A549 (cell line): ENCODE data around the gene ARHGAP12. TPM values are rescaled to one million over a fixed set of nuclear protein-coding genes. Genes with fewer than 3 reads are reported as not detected.
A peak's percentile ranks its signal among the peaks of the same experiment; 100 is the strongest.

ENCODE experiments used
- ATAC-seq, 2 experiments: fragments of 200-7000 bp in 1 of 2; fragments of >200 bp in 1 of 2; cut with Nextera tagmentation in 1 of 2; cut with Tn5 transposase in 1 of 2; 3 replicates each; pipeline versions ENCODE4 v1.8.0 to v1.9.1; 2018 to 2020; ENCODE audit warnings: mild to moderate bottlenecking in 1 of 2, moderate library complexity in 1 of 2
- CTCF ChIA-PET: fragments of 300-600 bp; sonication (Branson Sonifier 250); formaldehyde crosslinking; extraction: SDS; loops from one replicate; lab custom pipeline; 2021; ENCODE audit warnings: antibody characterized with exemption, inconsistent platforms; lab: Yijun Ruan, JAX
- POLR2A ChIA-PET: fragments of 350-600 bp; formaldehyde crosslinking; extraction: SDS; loops from one replicate; lab custom pipeline; 2021; ENCODE audit warnings: antibody characterized with exemption, inconsistent platforms; lab: Yijun Ruan, JAX
- DNase-seq, 2 experiments: peaks; one replicate each; pipeline versions ENCODE4 v3.0.0 to v3.0.0-alpha.2; 2011 to 2016; ENCODE audit warnings: low read depth in 1 of 2, low spot score in 1 of 2
- FAIRE-seq: peaks from 2 replicates; lab custom pipeline; 2011; peaks lifted over from hg19 to GRCh38; lab: Jason Lieb, UNC
- H3K27ac ChIP-seq, 2 experiments: fragments of >200 bp; sonication (Bioruptor Twin); formaldehyde crosslinking; 3 replicates each; pipeline ENCODE4 v1.5.1; 2016 to 2017
- H3K4me1 ChIP-seq: fragments of >200 bp; sonication (Bioruptor Twin); formaldehyde crosslinking; 3 replicates; pipeline ENCODE4 v1.6.1; 2016
- H3K4me2 ChIP-seq: fragments of >200 bp; sonication (Bioruptor Twin); formaldehyde crosslinking; 3 replicates; pipeline ENCODE4 v1.6.1; 2016
- H3K4me3 ChIP-seq: fragments of >200 bp; sonication (Bioruptor Twin); formaldehyde crosslinking; 3 replicates; pipeline ENCODE4 v1.5.1; 2016
- H3K9me3 ChIP-seq: fragments of >200 bp; sonication (Bioruptor Twin); formaldehyde crosslinking; 3 replicates; pipeline ENCODE4 v1.6.1; 2016
- ATOH8 ChIP-seq: fragments of 250-450 bp; sonication (Bioruptor Pico); IDR thresholded peaks from 2 replicates; pipeline ENCODE4 v1.5.0; 2020; ENCODE audit warnings: low read depth, mild to moderate bottlenecking, moderate library complexity
- BHLHE40 ChIP-seq: IDR thresholded peaks from 2 replicates; pipeline ENCODE4 v1.6.1; 2012; ENCODE audit warnings: low read depth, low read length, inconsistent platforms
- CHD4 ChIP-seq: fragments of 200-600 bp; sonication (generic); IDR thresholded peaks from 2 replicates; pipeline ENCODE4 v1.6.1; 2016; ENCODE audit warnings: antibody characterized with exemption, mild to moderate bottlenecking, borderline replicate concordance
- CTCF ChIP-seq: fragments of >200 bp; sonication (Bioruptor Twin); formaldehyde crosslinking; IDR thresholded peaks from 3 replicates; pipeline ENCODE4 v1.5.1; 2016
- EHF ChIP-seq: fragments of 250-450 bp; sonication (Bioruptor Pico); IDR thresholded peaks from 2 replicates; pipeline ENCODE4 v1.5.0; 2020; ENCODE audit warnings: mild to moderate bottlenecking
- ELK1 ChIP-seq: fragments of 150-350 bp; IDR thresholded peaks from 2 replicates; pipeline ENCODE4 v1.6.1; 2014; ENCODE audit warnings: low read depth, mild to moderate bottlenecking, low read length
- EP300 ChIP-seq, 2 experiments: fragments of >200 bp; sonication (Bioruptor Twin); formaldehyde crosslinking; IDR thresholded peaks; 2 replicates in 1 of 2; 3 replicates in 1 of 2; pipeline ENCODE4 v1.6.1; 2016 to 2017
- ESRRA ChIP-seq: fragments of 150-350 bp; IDR thresholded peaks from 2 replicates; pipeline ENCODE4 v1.6.1; 2014; ENCODE audit warnings: mild to moderate bottlenecking, low read length, borderline replicate concordance
- FOSL2 ChIP-seq, 2 experiments: fragments of 450-650 bp in 1 of 2; fragments of >200 bp in 1 of 2; sonication (Bioruptor Twin) in 1 of 2; formaldehyde crosslinking; IDR thresholded peaks; 2 replicates each; pipeline versions ENCODE4 v1.5.0 to v1.6.1; 2016 to 2020; ENCODE audit warnings: mild to moderate bottlenecking in 1 of 2, moderate library complexity in 1 of 2
- FOXS1 ChIP-seq: fragments of 250-450 bp; sonication (Bioruptor Pico); IDR thresholded peaks from 2 replicates; pipeline ENCODE4 v1.5.0; 2020; ENCODE audit warnings: mild to moderate bottlenecking, moderate library complexity
- HOXA7 ChIP-seq: fragments of 250-450 bp; sonication (Bioruptor Pico); IDR thresholded peaks from 2 replicates; pipeline ENCODE4 v1.5.0; 2020; ENCODE audit warnings: mild to moderate bottlenecking, moderate library complexity
- HOXB5 ChIP-seq: fragments of 250-450 bp; sonication (Bioruptor Pico); IDR thresholded peaks from 2 replicates; pipeline ENCODE4 v1.5.0; 2020; ENCODE audit warnings: mild to moderate bottlenecking, moderate library complexity
- JUN ChIP-seq, 2 experiments: fragments of >200 bp; sonication (Bioruptor Twin); formaldehyde crosslinking; IDR thresholded peaks; 2 replicates in 1 of 2; 3 replicates in 1 of 2; pipeline ENCODE4 v1.6.1; 2016 to 2017
- MAX ChIP-seq: IDR thresholded peaks from 2 replicates; pipeline ENCODE4 v1.6.1; 2012
- NPAS2 ChIP-seq: fragments of 250-450 bp; sonication (Bioruptor Pico); IDR thresholded peaks from 2 replicates; pipeline ENCODE4 v1.8.0; 2022; ENCODE audit warnings: mild to moderate bottlenecking, moderate library complexity, borderline replicate concordance
- POLR2A ChIP-seq: IDR thresholded peaks from 2 replicates; pipeline ENCODE4 v1.6.1; 2012; ENCODE audit warnings: mild to moderate bottlenecking, low read length
- RFX5 ChIP-seq: fragments of 450-650 bp; IDR thresholded peaks from 2 replicates; pipeline ENCODE4 v1.7.1; 2014; ENCODE audit warnings: antibody characterized with exemption, mild to moderate bottlenecking, moderate library complexity
- SREBF2 ChIP-seq: fragments of 450-650 bp; IDR thresholded peaks from 2 replicates; pipeline ENCODE4 v1.6.1; 2014; ENCODE audit warnings: mild to moderate bottlenecking, moderate library complexity
- TP53 ChIP-seq: fragments of 250-450 bp; sonication (Bioruptor Pico); IDR thresholded peaks from 2 replicates; pipeline ENCODE4 v1.5.0; 2021; ENCODE audit warnings: mild to moderate bottlenecking, moderate library complexity
- WGBS: methylation state at CpG from one replicate; pipeline ENCODE4 v1.1.6; 2017; ENCODE audit errors: missing lambda C conversion rate; 5-methylcytosine and 5-hydroxymethylcytosine counted together
- polyA plus RNA-seq, 4 experiments: library from polyadenylated mRNA; depleted of rRNA in 3 of 4; stranded (reverse); fragments of >200 nt; fragmentation: RNase III in 1 of 4; extraction: RNeasy Plus Mini Kit Qiagen cat#74134 plus additional on column Dnase treatment in 1 of 4; gene quantifications; 2 replicates in 3 of 4; 3 replicates in 1 of 4; pipeline ENCODE4 v1.2.3, GENCODE V29; 2011 to 2017

ARHGAP12 gene
- polyA plus RNA-seq, 2 of the 4 experiments (the other 2 are of a cell fraction) = 22.1 to 49.3 TPM

- peaks cover 68% of the 10 kb centered on the region for H3K4me1 ChIP-seq
- H3K4me3 ChIP-seq = peak overlapping the region; percentile 14; the same call in 2 of the 3 replicates
- ChIA-PET CTCF (interaction anchor here (0.6 to 1.8 kb wide), 6 partner anchors 9 to 1156 kb away, joined by 3 to 6 read pairs (median 4); no protein-coding TSS in a partner anchor), POLR2A (interaction anchor here (0.6 to 0.9 kb wide), 4 partner anchors 8 to 355 kb away, joined by 3 read pairs; partner anchors contain the start of gene ARHGAP12)
- 2% methylated on average over 5 of the region's 5 CpGs for WGBS
- H3K27ac ChIP-seq = peak overlapping the region; percentile 74 to 89
- TF ChIP-seq BHLHE40 = no peak
- TF ChIP-seq ATOH8 (CRISPR knock-in tag) = no peak
- no peak for TF ChIP-seq FOSL2 (IDR thresholded peaks at IDR 0.05)
- TF ChIP-seq FOSL2 (CRISPR knock-in tag; IDR thresholded peaks at IDR 0.05) = peak; percentile 47
- TF ChIP-seq FOXS1 (CRISPR knock-in tag) = peak; percentile 96
- TF ChIP-seq MAX = 0 out of 2 replicates have a peak, but pooled peaks have one; percentile 30
- peak; percentile 37 to 60; a peak in 5 of 6 replicates for ATAC-seq
- peak; percentile 28 for FAIRE-seq
- H3K4me2 ChIP-seq = peak overlapping the region; percentile 77
- DNase-seq = peak in 1 of 2 experiments; percentile 71
- H3K9me3 ChIP-seq = no peaks in the 10 kb centered on the region
Observed at GRCh38 chr10:31936933-31937332, 8.3 kb upstream of the ARHGAP12 start.

GRCh38 chr10:31936086-31936485, 7.5 kb upstream of the ARHGAP12 start:
- H3K4me1 ChIP-seq = peaks cover 68% of the 10 kb centered on the region
- no peaks in the 10 kb centered on the region for H3K9me3 ChIP-seq
- WGBS = 60% methylated on average over 1 of the region's 1 CpG
- ATAC-seq = no peak
- H3K27ac ChIP-seq = peak overlapping the region; percentile 74 to 84
- FAIRE-seq = no peak
- ChIA-PET CTCF (interaction anchor here (0.6 to 1.8 kb wide), 7 partner anchors 10 to 1155 kb away, joined by 3 to 6 read pairs (median 4); no protein-coding TSS in a partner anchor), POLR2A (interaction anchor here (0.6 to 0.9 kb wide), 3 partner anchors 74 to 356 kb away, joined by 3 read pairs; no protein-coding TSS in a partner anchor)
- no peak for TF ChIP-seq FOXS1 (CRISPR knock-in tag)
- no peak for TF ChIP-seq SREBF2
- no peak for TF ChIP-seq CTCF
- TF ChIP-seq ESRRA = no peak
- no peak for TF ChIP-seq JUN (IDR thresholded peaks at IDR 0.05)
- no peak for TF ChIP-seq EP300 (IDR thresholded peaks at IDR 0.05)
- TF ChIP-seq CHD4 = no peak
- H3K4me3 ChIP-seq = no peak overlapping the region
- peak overlapping the region; percentile 77 for H3K4me2 ChIP-seq
- DNase-seq = no peak

- WGBS = 65% methylated on average over 4 of the region's 4 CpGs
- ChIA-PET POLR2A (no interaction called here), CTCF (interaction anchor here (1.0 to 1.8 kb wide), 4 partner anchors 12 to 78 kb away, joined by 3 to 6 read pairs (median 4); no protein-coding TSS in a partner anchor)
- Histone ChIP-seq H3K27ac (peak overlapping the region; percentile 74 to 84), H3K9me3 (no peaks in the 10 kb centered on the region), H3K4me1 (peaks cover 73% of the 10 kb centered on the region), H3K4me3 (no peak overlapping the region), H3K4me2 (peak overlapping the region; percentile 77)
- DNase-seq (no peak), ATAC-seq (no peak), FAIRE-seq (no peak)
- TF ChIP-seq HOXB5 (CRISPR knock-in tag) = no peak
- TF ChIP-seq RFX5 = no peak
- no peak for TF ChIP-seq NPAS2 (CRISPR knock-in tag)
- no peak for TF ChIP-seq ELK1
- TF ChIP-seq FOXS1 (CRISPR knock-in tag) = no peak
- TF ChIP-seq EHF (CRISPR knock-in tag) = no peak
- TF ChIP-seq POLR2A = no peak
- TF ChIP-seq TP53 = no peak
- no peak for TF ChIP-seq HOXA7
- TF ChIP-seq CTCF = no peak
Observed at GRCh38 chr10:31935678-31936077, 7.0 kb upstream of the ARHGAP12 start.
